DOHH2 (cell line): ENCODE data around the gene SLC48A1.

Experiments used
- H3F3A ChIP-seq: fragments of 200-600 bp; sonication (generic), shearing (Covaris generic); 2 replicates; pipeline ENCODE4 v1.6.0; 2016; ENCODE audit warnings: antibody characterized with exemption, mild to moderate bottlenecking; ENCODE audit not compliant: control insufficient read depth, insufficient read depth
- H3K27ac ChIP-seq: fragments of 200-600 bp; sonication (generic); 2 replicates; pipeline ENCODE4 v1.5.1; 2014; ENCODE audit warnings: low read depth, mild to moderate bottlenecking, low read length, moderate library complexity
- H3K27me3 ChIP-seq: fragments of 200-600 bp; sonication (generic); 2 replicates; pipeline ENCODE4 v1.6.1; 2014; ENCODE audit warnings: mild to moderate bottlenecking, low read length, mixed read lengths; ENCODE audit not compliant: control insufficient read depth
- H3K36me3 ChIP-seq: fragments of 200-600 bp; sonication (generic); 2 replicates; pipeline ENCODE4 v1.6.1; 2014; ENCODE audit warnings: mild to moderate bottlenecking, low read length, moderate library complexity, mixed read lengths; ENCODE audit not compliant: control insufficient read depth
- H3K4me1 ChIP-seq: fragments of 200-600 bp; sonication (generic); 2 replicates; pipeline ENCODE4 v1.6.1; 2014; ENCODE audit warnings: mild to moderate bottlenecking, low read length, mixed read lengths; ENCODE audit not compliant: control insufficient read depth
- H3K4me2 ChIP-seq: fragments of 200-600 bp; sonication (generic); 2 replicates; pipeline ENCODE4 v1.6.0; 2014; ENCODE audit warnings: mild to moderate bottlenecking, low read length, moderate library complexity
- H3K4me3 ChIP-seq: fragments of 200-600 bp; sonication (generic); 2 replicates; pipeline ENCODE4 v1.5.1; 2014; ENCODE audit warnings: mild to moderate bottlenecking, low read length, mixed read lengths
- H3K79me2 ChIP-seq: fragments of 200-600 bp; sonication (generic); 2 replicates; pipeline ENCODE4 v1.6.1; 2014; ENCODE audit warnings: mild to moderate bottlenecking, low read length, mixed read lengths; ENCODE audit not compliant: control insufficient read depth
- H3K9me2 ChIP-seq: fragments of 200-600 bp; sonication (generic); replicated peaks from 2 replicates; pipeline ENCODE4 v1.6.1; 2014; ENCODE audit warnings: mild to moderate bottlenecking, low read length, mixed read lengths; ENCODE audit not compliant: control insufficient read depth
- H3K9me3 ChIP-seq: fragments of 200-600 bp; sonication (generic); 2 replicates; pipeline ENCODE4 v1.6.1; 2014; ENCODE audit warnings: antibody characterized with exemption, low read length, mixed read lengths; ENCODE audit not compliant: control insufficient read depth, insufficient read depth
- H4K20me1 ChIP-seq: fragments of 200-600 bp; sonication (generic); 2 replicates; pipeline ENCODE4 v1.6.0; 2014; ENCODE audit warnings: low read depth, mild to moderate bottlenecking, antibody characterized with exemption, low read length, moderate library complexity; ENCODE audit not compliant: control insufficient read depth, insufficient read depth
- CTCF ChIP-seq: fragments of 200-600 bp; sonication (generic); IDR thresholded peaks from one replicate; pipeline ENCODE4 v1.5.1; 2014; ENCODE audit warnings: antibody characterized with exemption, mild to moderate bottlenecking, low read depth, low read length; ENCODE audit not compliant: poor library complexity, severe bottlenecking
- EZH2phosphoT487 ChIP-seq: fragments of 200-600 bp; sonication (generic); IDR thresholded peaks from 2 replicates; pipeline ENCODE4 v1.6.1; 2017; ENCODE audit warnings: borderline replicate concordance, mild to moderate bottlenecking, antibody characterized with exemption, low read length, moderate library complexity, mixed read lengths

Gene SLC48A1

GRCh38 chr12:47757364-47757839 lies 15.6 kb upstream of the SLC48A1 start:
- no peaks in the 10 kb centered on the region for H3K9me3 ChIP-seq
- H3K27ac ChIP-seq = no peak overlapping the region
- H3K4me1 ChIP-seq = peaks cover 37% of the 10 kb centered on the region
- no peak overlapping the region for H3K4me3 ChIP-seq
- peaks cover 17% of the 10 kb centered on the region for H3K27me3 ChIP-seq
- TF ChIP-seq EZH2phosphoT487 (no peak), CTCF (no peak)
- H3F3A ChIP-seq = no peaks in the 10 kb centered on the region
- H4K20me1 ChIP-seq = no peaks in the 10 kb centered on the region
- H3K79me2 ChIP-seq = no peaks in the 10 kb centered on the region
- no peak overlapping the region for H3K4me2 ChIP-seq
- no peaks in the 10 kb centered on the region for H3K36me3 ChIP-seq
- no peaks in the 10 kb centered on the region for H3K9me2 ChIP-seq

- H3K9me3 ChIP-seq = no peaks in the 10 kb centered on the region
- H3K27me3 ChIP-seq = peaks cover 17% of the 10 kb centered on the region
- no peaks in the 10 kb centered on the region for H3F3A ChIP-seq
- TF ChIP-seq CTCF = no peak
- no peak for TF ChIP-seq EZH2phosphoT487
- no peaks in the 10 kb centered on the region for H3K79me2 ChIP-seq
- peaks cover 37% of the 10 kb centered on the region for H3K4me1 ChIP-seq
- H3K9me2 ChIP-seq = no peaks in the 10 kb centered on the region
- peak overlapping the region; percentile 78 for H3K4me3 ChIP-seq
- H3K27ac ChIP-seq = no peak overlapping the region
- peak overlapping the region; percentile 98 for H3K4me2 ChIP-seq
- no peaks in the 10 kb centered on the region for H4K20me1 ChIP-seq
- no peaks in the 10 kb centered on the region for H3K36me3 ChIP-seq
Measured at GRCh38 chr12:47757840-47758583, 15.0 kb upstream of the SLC48A1 start.

GRCh38 chr12:47758584-47758833 lies 14.5 kb upstream of the SLC48A1 start:
- no peaks in the 10 kb centered on the region for H4K20me1 ChIP-seq
- H3K27me3 ChIP-seq = peaks cover 17% of the 10 kb centered on the region
- H3K9me2 ChIP-seq = no peaks in the 10 kb centered on the region
- H3K4me3 ChIP-seq = peak overlapping the region; percentile 78
- H3K36me3 ChIP-seq = no peaks in the 10 kb centered on the region
- H3K9me3 ChIP-seq = no peaks in the 10 kb centered on the region
- no peaks in the 10 kb centered on the region for H3F3A ChIP-seq
- no peak overlapping the region for H3K27ac ChIP-seq
- TF ChIP-seq EZH2phosphoT487 (no peak), CTCF (no peak)
- H3K4me1 ChIP-seq = peaks cover 35% of the 10 kb centered on the region
- H3K79me2 ChIP-seq = no peaks in the 10 kb centered on the region
- H3K4me2 ChIP-seq = peak overlapping the region; percentile 98
